Transverse colon (tissue), 3 donors: ENCODE results near the gene TAF1D.

Source experiments
- CTCF ChIP-seq, 5 experiments: fragments of 200-600 bp in 3 of 5; fragments of 450-650 bp in 2 of 5; sonication (generic) in 3 of 5; IDR thresholded peaks; 1 replicate in 2 of 5; 2 replicates in 3 of 5; pipeline ENCODE4 v1.5.1; 2016 to 2017; ENCODE audit warnings: antibody characterized with exemption in 5 of 5, inconsistent platforms in 3 of 5, mild to moderate bottlenecking in 2 of 5, moderate library complexity in 1 of 5
- EP300 ChIP-seq: sonication (generic); formaldehyde crosslinking; IDR thresholded peaks from one replicate; pipeline ENCODE4 v1.6.1; 2017; ENCODE audit warnings: antibody characterized with exemption, low read depth
- POLR2A ChIP-seq: fragments of 450-650 bp; IDR thresholded peaks from one replicate; pipeline ENCODE4 v1.6.1; 2016; ENCODE audit warnings: antibody characterized with exemption, mild to moderate bottlenecking, moderate library complexity

GRCh38 chr11:93719310-93719709 is 22.0 kb downstream of the TAF1D start:
- no peak for TF ChIP-seq CTCF (IDR thresholded peaks at IDR 0.05)
- no peak for TF ChIP-seq POLR2A
- no peak for TF ChIP-seq EP300
